ENCODE measurements around the gene CNIH3.

DNA sequence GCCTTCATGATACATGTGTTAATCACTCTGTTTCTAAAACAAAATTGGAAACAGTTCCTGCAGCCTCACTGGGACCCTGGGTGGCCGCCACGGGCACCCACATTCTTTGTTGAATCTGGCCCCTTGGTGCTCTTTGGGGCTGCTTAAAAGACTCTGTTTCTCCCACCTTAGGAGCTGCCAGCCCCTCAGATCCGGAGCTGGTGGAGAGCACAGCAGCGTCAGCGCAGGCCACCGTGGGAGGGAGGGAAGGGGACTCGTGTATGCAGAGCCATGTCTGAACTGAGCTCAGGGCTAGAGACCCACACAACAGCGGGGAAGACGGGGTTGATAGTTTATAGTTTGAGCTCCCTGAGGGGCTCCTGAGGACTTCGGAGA is 121.2 kb downstream of the CNIH3 start:
- no peak for TF ChIP-seq EP300 (IDR thresholded peaks at IDR 0.05)
- TF ChIP-seq, protein P1, sequence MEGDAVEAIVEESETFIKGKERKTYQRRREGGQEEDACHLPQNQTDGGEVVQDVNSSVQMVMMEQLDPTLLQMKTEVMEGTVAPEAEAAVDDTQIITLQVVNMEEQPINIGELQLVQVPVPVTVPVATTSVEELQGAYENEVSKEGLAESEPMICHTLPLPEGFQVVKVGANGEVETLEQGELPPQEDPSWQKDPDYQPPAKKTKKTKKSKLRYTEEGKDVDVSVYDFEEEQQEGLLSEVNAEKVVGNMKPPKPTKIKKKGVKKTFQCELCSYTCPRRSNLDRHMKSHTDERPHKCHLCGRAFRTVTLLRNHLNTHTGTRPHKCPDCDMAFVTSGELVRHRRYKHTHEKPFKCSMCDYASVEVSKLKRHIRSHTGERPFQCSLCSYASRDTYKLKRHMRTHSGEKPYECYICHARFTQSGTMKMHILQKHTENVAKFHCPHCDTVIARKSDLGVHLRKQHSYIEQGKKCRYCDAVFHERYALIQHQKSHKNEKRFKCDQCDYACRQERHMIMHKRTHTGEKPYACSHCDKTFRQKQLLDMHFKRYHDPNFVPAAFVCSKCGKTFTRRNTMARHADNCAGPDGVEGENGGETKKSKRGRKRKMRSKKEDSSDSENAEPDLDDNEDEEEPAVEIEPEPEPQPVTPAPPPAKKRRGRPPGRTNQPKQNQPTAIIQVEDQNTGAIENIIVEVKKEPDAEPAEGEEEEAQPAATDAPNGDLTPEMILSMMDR (IDR thresholded peaks at IDR 0.05): no peak
- no peak for TF ChIP-seq POLR2A (IDR thresholded peaks at IDR 0.05)
